Measurements from ENCODE around the gene PIP5K1B.

- TF ChIP-seq, protein P1, sequence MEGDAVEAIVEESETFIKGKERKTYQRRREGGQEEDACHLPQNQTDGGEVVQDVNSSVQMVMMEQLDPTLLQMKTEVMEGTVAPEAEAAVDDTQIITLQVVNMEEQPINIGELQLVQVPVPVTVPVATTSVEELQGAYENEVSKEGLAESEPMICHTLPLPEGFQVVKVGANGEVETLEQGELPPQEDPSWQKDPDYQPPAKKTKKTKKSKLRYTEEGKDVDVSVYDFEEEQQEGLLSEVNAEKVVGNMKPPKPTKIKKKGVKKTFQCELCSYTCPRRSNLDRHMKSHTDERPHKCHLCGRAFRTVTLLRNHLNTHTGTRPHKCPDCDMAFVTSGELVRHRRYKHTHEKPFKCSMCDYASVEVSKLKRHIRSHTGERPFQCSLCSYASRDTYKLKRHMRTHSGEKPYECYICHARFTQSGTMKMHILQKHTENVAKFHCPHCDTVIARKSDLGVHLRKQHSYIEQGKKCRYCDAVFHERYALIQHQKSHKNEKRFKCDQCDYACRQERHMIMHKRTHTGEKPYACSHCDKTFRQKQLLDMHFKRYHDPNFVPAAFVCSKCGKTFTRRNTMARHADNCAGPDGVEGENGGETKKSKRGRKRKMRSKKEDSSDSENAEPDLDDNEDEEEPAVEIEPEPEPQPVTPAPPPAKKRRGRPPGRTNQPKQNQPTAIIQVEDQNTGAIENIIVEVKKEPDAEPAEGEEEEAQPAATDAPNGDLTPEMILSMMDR (IDR thresholded peaks at IDR 0.05): no peak
- no peak for TF ChIP-seq NR1H2 (CRISPR knock-in tag; IDR thresholded peaks at IDR 0.05)
- no peak for TF ChIP-seq SP1 (CRISPR knock-in tag; conservative IDR thresholded peaks at IDR 0.05)
- TF ChIP-seq PRRX2 (CRISPR knock-in tag; IDR thresholded peaks at IDR 0.05): no peak
- no peak for TF ChIP-seq NR3C1 (CRISPR knock-in tag; conservative IDR thresholded peaks at IDR 0.05; ENCODE audit: low read depth)
- TF ChIP-seq, protein P2, sequence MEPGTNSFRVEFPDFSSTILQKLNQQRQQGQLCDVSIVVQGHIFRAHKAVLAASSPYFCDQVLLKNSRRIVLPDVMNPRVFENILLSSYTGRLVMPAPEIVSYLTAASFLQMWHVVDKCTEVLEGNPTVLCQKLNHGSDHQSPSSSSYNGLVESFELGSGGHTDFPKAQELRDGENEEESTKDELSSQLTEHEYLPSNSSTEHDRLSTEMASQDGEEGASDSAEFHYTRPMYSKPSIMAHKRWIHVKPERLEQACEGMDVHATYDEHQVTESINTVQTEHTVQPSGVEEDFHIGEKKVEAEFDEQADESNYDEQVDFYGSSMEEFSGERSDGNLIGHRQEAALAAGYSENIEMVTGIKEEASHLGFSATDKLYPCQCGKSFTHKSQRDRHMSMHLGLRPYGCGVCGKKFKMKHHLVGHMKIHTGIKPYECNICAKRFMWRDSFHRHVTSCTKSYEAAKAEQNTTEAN (CRISPR knock-in tag; IDR thresholded peaks at IDR 0.05): no peak
- TF ChIP-seq, protein P3, sequence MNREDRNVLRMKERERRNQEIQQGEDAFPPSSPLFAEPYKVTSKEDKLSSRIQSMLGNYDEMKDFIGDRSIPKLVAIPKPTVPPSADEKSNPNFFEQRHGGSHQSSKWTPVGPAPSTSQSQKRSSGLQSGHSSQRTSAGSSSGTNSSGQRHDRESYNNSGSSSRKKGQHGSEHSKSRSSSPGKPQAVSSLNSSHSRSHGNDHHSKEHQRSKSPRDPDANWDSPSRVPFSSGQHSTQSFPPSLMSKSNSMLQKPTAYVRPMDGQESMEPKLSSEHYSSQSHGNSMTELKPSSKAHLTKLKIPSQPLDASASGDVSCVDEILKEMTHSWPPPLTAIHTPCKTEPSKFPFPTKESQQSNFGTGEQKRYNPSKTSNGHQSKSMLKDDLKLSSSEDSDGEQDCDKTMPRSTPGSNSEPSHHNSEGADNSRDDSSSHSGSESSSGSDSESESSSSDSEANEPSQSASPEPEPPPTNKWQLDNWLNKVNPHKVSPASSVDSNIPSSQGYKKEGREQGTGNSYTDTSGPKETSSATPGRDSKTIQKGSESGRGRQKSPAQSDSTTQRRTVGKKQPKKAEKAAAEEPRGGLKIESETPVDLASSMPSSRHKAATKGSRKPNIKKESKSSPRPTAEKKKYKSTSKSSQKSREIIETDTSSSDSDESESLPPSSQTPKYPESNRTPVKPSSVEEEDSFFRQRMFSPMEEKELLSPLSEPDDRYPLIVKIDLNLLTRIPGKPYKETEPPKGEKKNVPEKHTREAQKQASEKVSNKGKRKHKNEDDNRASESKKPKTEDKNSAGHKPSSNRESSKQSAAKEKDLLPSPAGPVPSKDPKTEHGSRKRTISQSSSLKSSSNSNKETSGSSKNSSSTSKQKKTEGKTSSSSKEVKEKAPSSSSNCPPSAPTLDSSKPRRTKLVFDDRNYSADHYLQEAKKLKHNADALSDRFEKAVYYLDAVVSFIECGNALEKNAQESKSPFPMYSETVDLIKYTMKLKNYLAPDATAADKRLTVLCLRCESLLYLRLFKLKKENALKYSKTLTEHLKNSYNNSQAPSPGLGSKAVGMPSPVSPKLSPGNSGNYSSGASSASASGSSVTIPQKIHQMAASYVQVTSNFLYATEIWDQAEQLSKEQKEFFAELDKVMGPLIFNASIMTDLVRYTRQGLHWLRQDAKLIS (CRISPR knock-in tag; IDR thresholded peaks at IDR 0.05; ENCODE audit: borderline replicate concordance): no peak
- TF ChIP-seq ZNF671 (CRISPR knock-in tag; IDR thresholded peaks at IDR 0.05): no peak
- no peak for TF ChIP-seq PREB (CRISPR knock-in tag; IDR thresholded peaks at IDR 0.05; ENCODE audit: borderline replicate concordance)
- TF ChIP-seq, protein P4, sequence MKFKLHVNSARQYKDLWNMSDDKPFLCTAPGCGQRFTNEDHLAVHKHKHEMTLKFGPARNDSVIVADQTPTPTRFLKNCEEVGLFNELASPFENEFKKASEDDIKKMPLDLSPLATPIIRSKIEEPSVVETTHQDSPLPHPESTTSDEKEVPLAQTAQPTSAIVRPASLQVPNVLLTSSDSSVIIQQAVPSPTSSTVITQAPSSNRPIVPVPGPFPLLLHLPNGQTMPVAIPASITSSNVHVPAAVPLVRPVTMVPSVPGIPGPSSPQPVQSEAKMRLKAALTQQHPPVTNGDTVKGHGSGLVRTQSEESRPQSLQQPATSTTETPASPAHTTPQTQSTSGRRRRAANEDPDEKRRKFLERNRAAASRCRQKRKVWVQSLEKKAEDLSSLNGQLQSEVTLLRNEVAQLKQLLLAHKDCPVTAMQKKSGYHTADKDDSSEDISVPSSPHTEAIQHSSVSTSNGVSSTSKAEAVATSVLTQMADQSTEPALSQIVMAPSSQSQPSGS (CRISPR knock-in tag; IDR thresholded peaks at IDR 0.05; ENCODE audit: borderline replicate concordance, low read depth): no peak
- TF ChIP-seq FOXP1 (CRISPR knock-in tag; IDR thresholded peaks at IDR 0.05; ENCODE audit: borderline replicate concordance): no peak
- TF ChIP-seq USF2 (CRISPR knock-in tag; IDR thresholded peaks at IDR 0.05): no peak
These were observed 326.0 kb downstream of the PIP5K1B start for GRCh38 chr9:69030851-69031645.

Data from WTC11 (cell line).